CD4-positive, alpha-beta T cell (primary cell): ENCODE data around the gene GPR155. TPM values are rescaled to one million over a fixed set of nuclear protein-coding genes. Genes with fewer than 3 reads are reported as not detected.

Source experiments
- ATAC-seq: fragments of 200-7000 bp; cut with Tn5 transposase; one replicate; pipeline ENCODE4 v1.10.0; 2022; ENCODE audit warnings: mild to moderate bottlenecking; ENCODE audit not compliant: poor library complexity
- CTCF ChIA-PET: fragments of 350-600 bp; sonication (Branson Sonifier 250); formaldehyde crosslinking; loops from one replicate; lab custom pipeline; 2021; ENCODE audit warnings: antibody characterized with exemption, inconsistent platforms; lab: Charles Lee
- POLR2A ChIA-PET: fragments of 350-600 bp; sonication (Branson Sonifier 250); formaldehyde crosslinking; loops from one replicate; lab custom pipeline; 2021; ENCODE audit warnings: antibody characterized with exemption, inconsistent platforms; lab: Charles Lee
- DNase-seq, 14 experiments: peaks; one replicate each; pipeline ENCODE4 v3.0.0-alpha.2; 2013 to 2020; ENCODE audit warnings: mixed read lengths in 2 of 14
- H3K27ac ChIP-seq, 2 donors: one replicate each; pipeline versions ENCODE4 v1.5.1 to v1.7.0; 2013; ENCODE audit warnings: low read length in 2 of 2, low read depth in 1 of 2, mild to moderate bottlenecking in 1 of 2
- H3K27me3 ChIP-seq, 2 experiments: 1 replicate in 1 of 2; 2 replicates in 1 of 2; pipeline versions ENCODE4 v1.6.1 to v1.7.0; 2013; ENCODE audit warnings: low read length in 2 of 2, control low read depth in 1 of 2, mild to moderate bottlenecking in 1 of 2, moderate library complexity in 1 of 2; ENCODE audit not compliant: insufficient read depth in 2 of 2, control insufficient read depth in 1 of 2
- H3K36me3 ChIP-seq: one replicate; pipeline ENCODE4 v1.6.1; 2013; ENCODE audit warnings: low read length, control low read depth; ENCODE audit not compliant: insufficient read depth
- H3K4me1 ChIP-seq: one replicate; pipeline ENCODE4 v1.6.1; 2013; ENCODE audit warnings: low read length, control low read depth; ENCODE audit not compliant: insufficient read depth
- H3K4me3 ChIP-seq: one replicate; pipeline ENCODE4 v1.5.1; 2013; ENCODE audit warnings: mild to moderate bottlenecking, low read length, moderate library complexity
- H3K9me3 ChIP-seq, 2 experiments: 1 replicate in 1 of 2; 2 replicates in 1 of 2; pipeline versions ENCODE4 v1.6.1 to v1.7.0; 2013; ENCODE audit warnings: low read length in 2 of 2, mild to moderate bottlenecking in 2 of 2, control low read depth in 1 of 2, moderate library complexity in 1 of 2; ENCODE audit not compliant: control insufficient read depth in 1 of 2, insufficient read depth in 1 of 2
- H3K27ac Mint-ChIP-seq: one replicate; pipeline ENCODE4 v1.8.0; 2020; ENCODE audit warnings: mixed read lengths
- H3K27me3 Mint-ChIP-seq: one replicate; pipeline ENCODE4 v1.8.0; 2021; ENCODE audit warnings: mixed read lengths
- H3K36me3 Mint-ChIP-seq: one replicate; pipeline ENCODE4 v1.8.0; 2021; ENCODE audit warnings: low read depth, mixed read lengths
- H3K4me1 Mint-ChIP-seq: one replicate; pipeline ENCODE4 v1.8.0; 2021; ENCODE audit warnings: low read depth, mixed read lengths
- H3K4me3 Mint-ChIP-seq: one replicate; pipeline ENCODE4 v1.8.0; 2020; ENCODE audit warnings: mild to moderate bottlenecking, mixed read lengths
- H3K9me3 Mint-ChIP-seq: one replicate; pipeline ENCODE4 v1.8.0; 2020; ENCODE audit warnings: mixed read lengths
- intact Hi-C, 2 experiments: fragments of 100-400 bp; cut with DNase I in 1 of 2; cut with micrococcal nuclease in 1 of 2; formaldehyde crosslinking; loops; one replicate each; pipeline versions ENCODE4 v1.15.1 to v1.9.0; 2023 to 2025; cut with DNase I, micrococcal nuclease
- total RNA-seq, 174 experiments: library from RNA in 2 of 174; stranded (reverse) in 2 of 174; gene quantifications; one replicate each; pipeline ENCODE4 v1.2.3 and lab custom pipeline; 2021 to 2026
- TF ChIP-seq, protein P1 (sequence below): fragments of 200-600 bp; IDR thresholded peaks from one replicate; pipeline ENCODE4 v1.8.0; 2022; ENCODE audit warnings: antibody characterized with exemption, mild to moderate bottlenecking

GPR155 gene
- total RNA-seq, 2 experiments from 2014 or later = 8.3 to 9.0 TPM

GRCh38 chr2:174403628-174404027, 83.2 kb downstream of the GPR155 start:
- intact Hi-C loops = no loop called here
- Histone ChIP-seq H3K36me3 (peaks cover 36% of the 10 kb centered on the region), H3K4me1 (no peaks in the 10 kb centered on the region), H3K4me3 (no peak overlapping the region), H3K27me3 (no peaks in the 10 kb centered on the region), H3K27ac (no peak overlapping the region), H3K9me3 (no peaks in the 10 kb centered on the region)
- Mint-ChIP-seq H3K9me3 (no peaks in the 10 kb centered on the region), H3K36me3 (peaks cover 39% of the 10 kb centered on the region), H3K4me1 (peaks cover 2% of the 10 kb centered on the region), H3K27ac (no peak overlapping the region), H3K27me3 (no peaks in the 10 kb centered on the region), H3K4me3 (no peak overlapping the region)
- no peak for DNase-seq
- no peak for ATAC-seq
- TF ChIP-seq, protein P1, sequence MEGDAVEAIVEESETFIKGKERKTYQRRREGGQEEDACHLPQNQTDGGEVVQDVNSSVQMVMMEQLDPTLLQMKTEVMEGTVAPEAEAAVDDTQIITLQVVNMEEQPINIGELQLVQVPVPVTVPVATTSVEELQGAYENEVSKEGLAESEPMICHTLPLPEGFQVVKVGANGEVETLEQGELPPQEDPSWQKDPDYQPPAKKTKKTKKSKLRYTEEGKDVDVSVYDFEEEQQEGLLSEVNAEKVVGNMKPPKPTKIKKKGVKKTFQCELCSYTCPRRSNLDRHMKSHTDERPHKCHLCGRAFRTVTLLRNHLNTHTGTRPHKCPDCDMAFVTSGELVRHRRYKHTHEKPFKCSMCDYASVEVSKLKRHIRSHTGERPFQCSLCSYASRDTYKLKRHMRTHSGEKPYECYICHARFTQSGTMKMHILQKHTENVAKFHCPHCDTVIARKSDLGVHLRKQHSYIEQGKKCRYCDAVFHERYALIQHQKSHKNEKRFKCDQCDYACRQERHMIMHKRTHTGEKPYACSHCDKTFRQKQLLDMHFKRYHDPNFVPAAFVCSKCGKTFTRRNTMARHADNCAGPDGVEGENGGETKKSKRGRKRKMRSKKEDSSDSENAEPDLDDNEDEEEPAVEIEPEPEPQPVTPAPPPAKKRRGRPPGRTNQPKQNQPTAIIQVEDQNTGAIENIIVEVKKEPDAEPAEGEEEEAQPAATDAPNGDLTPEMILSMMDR = no peak
- ChIA-PET CTCF (no interaction called here), POLR2A (interaction anchor here (0.7 kb wide), 1 partner anchor 1951 kb away, joined by 3 read pairs; no protein-coding TSS in a partner anchor)

DNA sequence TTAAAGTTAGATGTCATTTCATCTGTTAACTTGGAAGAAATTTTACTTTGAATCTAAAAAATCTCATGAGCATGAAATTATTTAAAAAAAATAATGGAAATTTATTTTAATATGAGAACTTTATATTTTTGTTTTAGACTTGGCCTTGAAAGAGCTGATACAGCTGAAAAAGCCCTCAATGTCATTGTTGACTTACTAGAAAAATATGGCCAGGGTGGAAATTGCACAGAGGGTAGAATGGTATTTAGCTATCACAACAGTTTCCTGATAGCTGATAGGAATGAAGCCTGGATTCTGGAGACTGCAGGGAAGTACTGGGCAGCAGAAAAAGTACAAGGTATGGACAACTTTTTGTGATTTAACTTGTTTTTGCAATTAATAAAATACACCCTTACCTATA, 86.0 kb downstream of the GPR155 start:
- no peak for DNase-seq
- Histone ChIP-seq H3K9me3 (no peaks in the 10 kb centered on the region), H3K27me3 (no peaks in the 10 kb centered on the region), H3K36me3 (peaks cover 36% of the 10 kb centered on the region), H3K4me1 (peaks cover 7% of the 10 kb centered on the region), H3K27ac (no peak overlapping the region), H3K4me3 (no peak overlapping the region)
- intact Hi-C loops = no loop called here
- Mint-ChIP-seq H3K27ac (no peak overlapping the region), H3K36me3 (peaks cover 42% of the 10 kb centered on the region), H3K9me3 (no peaks in the 10 kb centered on the region), H3K27me3 (no peaks in the 10 kb centered on the region), H3K4me1 (peaks cover 20% of the 10 kb centered on the region), H3K4me3 (no peak overlapping the region)
- ChIA-PET CTCF (interaction anchor here (0.5 kb wide), 1 partner anchor 339 kb away, joined by 3 read pairs; no protein-coding TSS in a partner anchor), POLR2A (no interaction called here)
- TF ChIP-seq, protein P1 = no peak
- no peak for ATAC-seq

GRCh38 chr2:174399171-174399570, 87.7 kb downstream of the GPR155 start:
- Mint-ChIP-seq H3K36me3 (peaks cover 59% of the 10 kb centered on the region), H3K27me3 (no peaks in the 10 kb centered on the region), H3K27ac (no peak overlapping the region), H3K4me3 (no peak overlapping the region), H3K4me1 (peaks cover 36% of the 10 kb centered on the region), H3K9me3 (no peaks in the 10 kb centered on the region)
- Histone ChIP-seq H3K27ac (no peak overlapping the region), H3K27me3 (no peaks in the 10 kb centered on the region), H3K4me3 (no peak overlapping the region), H3K9me3 (no peaks in the 10 kb centered on the region), H3K4me1 (peaks cover 9% of the 10 kb centered on the region), H3K36me3 (peaks cover 36% of the 10 kb centered on the region)
- CTCF ChIA-PET = no interaction called here
- ATAC-seq (no peak), DNase-seq (no peak)
- intact Hi-C loops = loop anchor here in 1 of 2 experiments (5.0 kb wide), 1 partner anchor 152 kb away; the partner anchor contains the start of gene OLA1
- POLR2A ChIA-PET = no interaction called here
- TF ChIP-seq, protein P1 = no peak
